Panc1 (cell line): Measurements from ENCODE around the gene PI4K2B. TPM values are rescaled to one million over a fixed set of nuclear protein-coding genes. Genes with fewer than 3 reads are reported as not detected.
"Not testable (repeated sequence)": the region's sequence is repeated elsewhere in the genome, so short reads cannot be mapped to it uniquely, and the experiment has no call there.

ENCODE experiments used
- ATAC-seq: fragments of 200-7000 bp; cut with Tn5 transposase; 2 replicates; pipeline ENCODE4 v1.9.1; 2020; ENCODE audit warnings: mild to moderate bottlenecking, moderate library complexity
- BruUV-seq: library from RNA; stranded (reverse); fragments of 400-500 nt; replicated peaks from 2 replicates; lab custom pipeline; 2021; lab: Mats Ljungman, UMichigan
- CTCF ChIA-PET: fragments of 300-600 bp; sonication (Branson Sonifier 250); formaldehyde crosslinking; loops from one replicate; lab custom pipeline; 2022; ENCODE audit warnings: antibody characterized with exemption; lab: Charles Lee
- POLR2A ChIA-PET: fragments of 300-600 bp; sonication (Branson Sonifier 250); formaldehyde crosslinking; loops from one replicate; lab custom pipeline; 2022; ENCODE audit warnings: antibody characterized with exemption; lab: Charles Lee
- DNase-seq: peaks from one replicate; pipeline ENCODE4 v3.0.0-alpha.2; 2010; ENCODE audit warnings: low read depth, low spot score
- H3K27ac ChIP-seq: 2 replicates; pipeline ENCODE4 v1.5.1; 2011; ENCODE audit warnings: mild to moderate bottlenecking, low read length, inconsistent platforms
- H3K27me3 ChIP-seq: fragments of 200-500 bp; sonication (Bioruptor generic); 2 replicates; pipeline ENCODE4 v1.6.0; 2014; ENCODE audit warnings: low read length, inconsistent platforms; ENCODE audit not compliant: control insufficient read depth, insufficient read depth
- H3K36me3 ChIP-seq: fragments of 200-500 bp; sonication (Bioruptor generic); 2 replicates; pipeline ENCODE4 v1.5.1; 2014; ENCODE audit warnings: inconsistent platforms, mild to moderate bottlenecking, low read length, moderate library complexity; ENCODE audit not compliant: control insufficient read depth, insufficient read depth
- H3K4me1 ChIP-seq: 2 replicates; pipeline ENCODE4 v1.5.1; 2011; ENCODE audit warnings: inconsistent platforms, mild to moderate bottlenecking, low read length, moderate library complexity; ENCODE audit not compliant: control insufficient read depth, insufficient read depth
- H3K4me3 ChIP-seq, 2 experiments: 2 replicates each; pipeline ENCODE4 v1.5.1; 2011 to 2012; ENCODE audit warnings: low read depth in 2 of 2, low read length in 2 of 2, mild to moderate bottlenecking in 2 of 2, inconsistent platforms in 1 of 2, moderate library complexity in 1 of 2
- H3K9me3 ChIP-seq: fragments of 200-500 bp; sonication (Bioruptor generic); 2 replicates; pipeline ENCODE4 v1.5.1; 2014; ENCODE audit warnings: low read depth, mild to moderate bottlenecking, inconsistent platforms, low read length, moderate library complexity; ENCODE audit not compliant: control insufficient read depth, insufficient read depth
- CTCF ChIP-seq: fragments of 450-650 bp; IDR thresholded peaks from 2 replicates; pipeline ENCODE4 v1.5.1; 2017; ENCODE audit warnings: mild to moderate bottlenecking
- POLR2AphosphoS5 ChIP-seq: IDR thresholded peaks from 2 replicates; pipeline ENCODE4 v1.6.1; 2012; ENCODE audit warnings: mild to moderate bottlenecking, low read depth, low read length, moderate library complexity
- REST ChIP-seq, 2 experiments: IDR thresholded peaks; 2 replicates each; pipeline ENCODE4 v1.6.1; 2011 to 2012; ENCODE audit warnings: low read depth in 2 of 2, control low read depth in 1 of 2, low read length in 1 of 2, mild to moderate bottlenecking in 1 of 2, moderate library complexity in 1 of 2; ENCODE audit not compliant: insufficient read depth in 1 of 2
- SIN3A ChIP-seq: IDR thresholded peaks from 2 replicates; pipeline ENCODE4 v1.6.1; 2012; ENCODE audit warnings: low read depth, mild to moderate bottlenecking, low read length, moderate library complexity, borderline replicate concordance; ENCODE audit not compliant: insufficient read depth
- TCF7L2 ChIP-seq: IDR thresholded peaks from 2 replicates; pipeline ENCODE4 v1.6.1; 2011; ENCODE audit warnings: mild to moderate bottlenecking, low read depth, low read length, inconsistent platforms
- in situ Hi-C: cut with HindIII; loops from 2 replicates; pipeline ENCODE4 v1.10.0; 2016; ENCODE audit warnings: low sequenced_read_pairs, low pct_unique_long_range_greater_than_20kb
- intact Hi-C: fragments of 100-400 bp; cut with micrococcal nuclease; formaldehyde crosslinking; loops from one replicate; pipeline ENCODE4 v1.10.0; 2022; ENCODE audit not compliant: unreplicated experiment
- total RNA-seq: library from RNA; stranded (reverse); gene quantifications from one replicate; pipeline ENCODE4 v1.2.1, GENCODE V29; 2021; ENCODE audit not compliant: unreplicated experiment

The PI4K2B gene
- total RNA-seq, 1 experiment from 2014 or later, result 9.6 TPM

- CTCF ChIA-PET, ATAC-seq, H3K36me3 ChIP-seq, DNase-seq, H3K9me3 ChIP-seq, H3K4me1 ChIP-seq, intact Hi-C loops, H3K4me3 ChIP-seq, BruUV-seq, in situ Hi-C loops, H3K27ac ChIP-seq, POLR2A ChIA-PET, H3K27me3 ChIP-seq: not testable (repeated sequence)
Measured at GRCh38 chr4:25240754-25241210, 6.9 kb downstream of the PI4K2B start.

- H3K27ac ChIP-seq, in situ Hi-C loops, H3K4me1 ChIP-seq, ATAC-seq, BruUV-seq, H3K36me3 ChIP-seq, H3K4me3 ChIP-seq, POLR2A ChIA-PET, H3K27me3 ChIP-seq, CTCF ChIA-PET, DNase-seq, H3K9me3 ChIP-seq, intact Hi-C loops: not testable (repeated sequence)
Measured at GRCh38 chr4:25242195-25242594, 8.4 kb downstream of the PI4K2B start.

- Histone ChIP-seq H3K9me3 (no peaks in the 10 kb centered on the region), H3K4me3 (no peak overlapping the region), H3K36me3 (no peaks in the 10 kb centered on the region), H3K27ac (no peak overlapping the region), H3K27me3 (no peaks in the 10 kb centered on the region), H3K4me1 (no peaks in the 10 kb centered on the region)
- no peak for TF ChIP-seq POLR2AphosphoS5
- ATAC-seq (no peak), DNase-seq (no peak)
- ChIA-PET POLR2A (no interaction called here), CTCF (no interaction called here)
- intact Hi-C loops, result no loop called here
- BruUV-seq, result no TSS peak
- in situ Hi-C loops, result no loop called here
Measured at GRCh38 chr4:25245181-25245580, 11.3 kb downstream of the PI4K2B start.

- BruUV-seq, result no TSS peak
- CTCF ChIA-PET, result no interaction called here
Measured at GRCh38 chr4:25246680-25247611, 13.1 kb downstream of the PI4K2B start.

More at GRCh38 chr4:25246680-25247611, 13.1 kb downstream of the PI4K2B start:
- POLR2A ChIA-PET, result no interaction called here
- in situ Hi-C loops (no loop called here), intact Hi-C loops (no loop called here)
- Histone ChIP-seq H3K36me3 (no peaks in the 10 kb centered on the region), H3K4me3 (no peak overlapping the region), H3K9me3 (no peaks in the 10 kb centered on the region), H3K27ac (no peak overlapping the region), H3K4me1 (no peaks in the 10 kb centered on the region), H3K27me3 (no peaks in the 10 kb centered on the region)
- TF ChIP-seq CTCF (no peak), REST (IDR thresholded peaks at IDR 0.05; ENCODE audit: insufficient read depth in 1 of 2, low read depth in 2 of 2, low read length in 1 of 2) (no peak), SIN3A (no peak), TCF7L2 (no peak), POLR2AphosphoS5 (no peak)
- DNase-seq (no peak), ATAC-seq (no peak)
